Endodermal cell (in vitro differentiated cells): Measurements from ENCODE around the gene CYBC1. TPM values are rescaled to one million over a fixed set of nuclear protein-coding genes. Genes with fewer than 3 reads are reported as not detected.

Source experiments
- DNase-seq: peaks from one replicate; pipeline ENCODE4 v3.0.0-alpha.2; 2017
- H3K27ac ChIP-seq: 2 replicates; pipeline ENCODE4 v1.5.1; 2013; ENCODE audit warnings: mild to moderate bottlenecking, low read depth, low read length, moderate library complexity
- H3K27me3 ChIP-seq: 2 replicates; pipeline ENCODE4 v1.6.1; 2013; ENCODE audit warnings: mild to moderate bottlenecking, low read length, moderate library complexity; ENCODE audit not compliant: insufficient read depth, control insufficient read depth, poor library complexity, severe bottlenecking
- H3K36me3 ChIP-seq: 2 replicates; pipeline ENCODE4 v1.7.0; 2013; ENCODE audit warnings: mild to moderate bottlenecking, low read length, moderate library complexity; ENCODE audit not compliant: control insufficient read depth, insufficient read depth
- H3K4me1 ChIP-seq: one replicate; pipeline ENCODE4 v1.7.0; 2013; ENCODE audit warnings: low read length; ENCODE audit not compliant: control insufficient read depth, insufficient read depth
- H3K4me3 ChIP-seq: 2 replicates; pipeline ENCODE4 v1.5.1; 2013; ENCODE audit warnings: mild to moderate bottlenecking, low read length, moderate library complexity
- H3K9ac ChIP-seq: 2 replicates; pipeline ENCODE4 v1.6.1; 2013; ENCODE audit warnings: mild to moderate bottlenecking, low read length, moderate library complexity; ENCODE audit not compliant: poor library complexity, severe bottlenecking; ENCODE audit errors: extremely low read depth
- H3K9me3 ChIP-seq: 2 replicates; pipeline ENCODE4 v1.6.1; 2013; ENCODE audit warnings: mild to moderate bottlenecking, low read length, moderate library complexity; ENCODE audit not compliant: control insufficient read depth
- H3K27ac Mint-ChIP-seq: 2 replicates; pipeline ENCODE4 v1.8.0; 2020; ENCODE audit warnings: mixed read lengths
- H3K27me3 Mint-ChIP-seq: 2 replicates; pipeline ENCODE4 v1.8.0; 2021; ENCODE audit warnings: mild to moderate bottlenecking, mixed read lengths; ENCODE audit not compliant: insufficient read depth
- H3K36me3 Mint-ChIP-seq: 2 replicates; pipeline ENCODE4 v1.8.0; 2020; ENCODE audit warnings: low read depth, mixed read lengths
- H3K4me1 Mint-ChIP-seq: 2 replicates; pipeline ENCODE4 v1.8.0; 2020; ENCODE audit warnings: mixed read lengths
- H3K4me3 Mint-ChIP-seq: 2 replicates; pipeline ENCODE4 v1.8.0; 2020; ENCODE audit warnings: mild to moderate bottlenecking, moderate library complexity, mixed read lengths
- H3K9me3 Mint-ChIP-seq: 2 replicates; pipeline ENCODE4 v1.8.0; 2020; ENCODE audit warnings: mild to moderate bottlenecking, mixed read lengths
- CTCF ChIP-seq: fragments of 200-600 bp; sonication (generic); conservative IDR thresholded peaks from 2 replicates; pipeline ENCODE4 v1.5.0; 2021; ENCODE audit warnings: antibody characterized with exemption, mild to moderate bottlenecking
- WGBS, 2 experiments: methylation state at CpG; one replicate each; pipeline versions ENCODE4 v1.1.5 to v1.1.7; 2013; ENCODE audit warnings: missing lambda C conversion rate in 2 of 2, mixed read lengths in 1 of 2; ENCODE audit not compliant: insufficient coverage in 1 of 2, insufficient read length in 1 of 2; 5-methylcytosine and 5-hydroxymethylcytosine counted together
- total RNA-seq, 2 donors: library from RNA; stranded (reverse); fragmentation: NEBNext Ultra II Directional in 1 of 2; extraction: Animal tissue kit (Norgen Biotek cat#: 25700) in 1 of 2; gene quantifications; 2 replicates in 1 of 2; 3 replicates in 1 of 2; pipeline ENCODE4 v1.2.1, GENCODE V29; 2021

CYBC1 gene
- total RNA-seq, 2 donors from 2014 or later, result 71.2 to 88.5 TPM

- no peaks in the 10 kb centered on the region for H3K27me3 ChIP-seq
- Mint-ChIP-seq H3K27ac (no peak overlapping the region), H3K27me3 (no peaks in the 10 kb centered on the region), H3K4me1 (no peaks in the 10 kb centered on the region), H3K36me3 (peaks cover 68% of the 10 kb centered on the region), H3K9me3 (no peaks in the 10 kb centered on the region), H3K4me3 (no peak overlapping the region)
- no peaks in the 10 kb centered on the region for H3K9me3 ChIP-seq
- H3K4me1 ChIP-seq, result peaks cover 4% of the 10 kb centered on the region
- no peak for TF ChIP-seq CTCF
- no peak overlapping the region for H3K4me3 ChIP-seq
- WGBS, 2 experiments, result 78 to 84% methylated on average over 6 to 7 of the region's 7 CpGs
- no peak overlapping the region for H3K27ac ChIP-seq
- DNase-seq, result no peak
- H3K36me3 ChIP-seq, result peaks cover 58% of the 10 kb centered on the region
- no peak overlapping the region for H3K9ac ChIP-seq
Observed at GRCh38 chr17:82465023-82465603, 14.6 kb upstream of the CYBC1 start.

- no peak overlapping the region for H3K27ac Mint-ChIP-seq
- Histone ChIP-seq H3K9ac (no peak overlapping the region), H3K4me3 (no peak overlapping the region), H3K27me3 (no peaks in the 10 kb centered on the region), H3K4me1 (peaks cover 4% of the 10 kb centered on the region), H3K9me3 (no peaks in the 10 kb centered on the region), H3K36me3 (peaks cover 53% of the 10 kb centered on the region), H3K27ac (no peak overlapping the region)
- DNase-seq, result no peak
- H3K9me3 Mint-ChIP-seq, result no peaks in the 10 kb centered on the region
- H3K27me3 Mint-ChIP-seq, result no peaks in the 10 kb centered on the region
- TF ChIP-seq CTCF, result no peak
- H3K4me3 Mint-ChIP-seq, result no peak overlapping the region
- peaks cover 67% of the 10 kb centered on the region for H3K36me3 Mint-ChIP-seq
- H3K4me1 Mint-ChIP-seq, result no peaks in the 10 kb centered on the region
- 94 to 97% methylated on average over 11 of the region's 11 CpGs for WGBS, 2 experiments
Observed at GRCh38 chr17:82464567-82464929, 14.0 kb upstream of the CYBC1 start.

GRCh38 chr17:82463925-82464566, 13.5 kb upstream of the CYBC1 start:
- H3K27ac ChIP-seq, result no peak overlapping the region
- Mint-ChIP-seq H3K27me3 (no peaks in the 10 kb centered on the region), H3K9me3 (no peaks in the 10 kb centered on the region), H3K4me3 (no peak overlapping the region), H3K27ac (no peak overlapping the region), H3K36me3 (peaks cover 63% of the 10 kb centered on the region), H3K4me1 (no peaks in the 10 kb centered on the region)
- peaks cover 4% of the 10 kb centered on the region for H3K4me1 ChIP-seq
- DNase-seq, result no peak
- H3K27me3 ChIP-seq, result no peaks in the 10 kb centered on the region
- WGBS, 2 experiments, result 93 to 94% methylated on average over 4 to 7 of the region's 7 CpGs
- H3K9me3 ChIP-seq, result no peaks in the 10 kb centered on the region
- no peak overlapping the region for H3K9ac ChIP-seq
- peaks cover 48% of the 10 kb centered on the region for H3K36me3 ChIP-seq
- no peak overlapping the region for H3K4me3 ChIP-seq
- no peak for TF ChIP-seq CTCF
